SKM-1 (cell line): Measurements from ENCODE around the gene FAM78A.

Source experiments
- DNase-seq: peaks from one replicate; lab custom pipeline; 2025; ENCODE audit not compliant: unreplicated experiment; lab: John Stamatoyannopoulos, UW

The FAM78A gene

GRCh38 chr9:131303381-131304321, 27.3 kb upstream of the FAM78A start:
- DNase-seq: no peak

- no peak for DNase-seq
These were observed 26.1 kb upstream of the FAM78A start for GRCh38 chr9:131302244-131303075.

- DNase-seq: no peak
These were observed 24.1 kb upstream of the FAM78A start for GRCh38 chr9:131300444-131300843.

GRCh38 chr9:131299961-131300347, 23.6 kb upstream of the FAM78A start:
- no peak for DNase-seq

GRCh38 chr9:131299346-131299960, 23.1 kb upstream of the FAM78A start:
- no peak for DNase-seq

DNA sequence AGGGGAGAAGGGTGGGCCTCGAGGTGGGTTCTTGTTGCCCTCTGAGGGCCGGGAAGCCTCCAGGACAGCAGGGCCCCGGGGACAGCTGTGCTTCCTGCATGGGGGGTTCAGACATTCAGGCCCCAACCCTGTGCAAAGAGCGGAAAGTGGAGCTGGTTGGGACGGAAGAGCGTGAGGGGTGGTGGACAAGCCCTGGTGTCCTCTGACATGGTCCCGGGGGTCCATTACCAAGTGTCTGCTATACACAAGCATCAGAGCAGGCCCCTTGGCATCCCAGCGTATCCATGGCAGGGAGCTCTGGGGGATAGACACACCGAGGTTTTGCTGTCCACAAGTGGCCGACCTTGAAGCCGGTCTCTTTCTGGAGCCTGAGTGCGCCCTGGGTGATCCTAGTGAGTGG, 22.5 kb upstream of the FAM78A start:
- no peak for DNase-seq

DNA sequence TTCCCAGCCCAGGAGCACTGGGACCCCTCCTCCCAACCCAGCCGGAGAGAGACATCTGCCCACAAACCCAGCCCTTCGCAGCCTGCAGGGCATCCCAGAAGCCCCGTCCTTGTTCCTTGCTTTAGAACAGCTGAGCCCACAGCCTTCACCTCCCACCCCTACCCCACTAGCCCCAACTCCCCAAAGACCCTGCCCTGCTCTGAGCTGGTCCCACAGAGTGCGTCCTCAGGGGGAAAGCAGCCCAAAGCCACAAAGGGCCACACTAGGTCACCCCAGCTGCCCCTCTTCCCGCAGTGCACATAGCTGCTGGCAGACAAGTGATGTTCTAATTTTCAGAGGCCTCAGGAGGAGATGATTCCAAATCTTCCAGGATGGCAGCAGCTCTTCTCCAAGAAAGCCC, 22.0 kb upstream of the FAM78A start:
- DNase-seq: no peak

GRCh38 chr9:131297903-131298302, 21.6 kb upstream of the FAM78A start:
- no peak for DNase-seq

- DNase-seq: no peak
These were observed 20.7 kb upstream of the FAM78A start for GRCh38 chr9:131296906-131297500.

DNA sequence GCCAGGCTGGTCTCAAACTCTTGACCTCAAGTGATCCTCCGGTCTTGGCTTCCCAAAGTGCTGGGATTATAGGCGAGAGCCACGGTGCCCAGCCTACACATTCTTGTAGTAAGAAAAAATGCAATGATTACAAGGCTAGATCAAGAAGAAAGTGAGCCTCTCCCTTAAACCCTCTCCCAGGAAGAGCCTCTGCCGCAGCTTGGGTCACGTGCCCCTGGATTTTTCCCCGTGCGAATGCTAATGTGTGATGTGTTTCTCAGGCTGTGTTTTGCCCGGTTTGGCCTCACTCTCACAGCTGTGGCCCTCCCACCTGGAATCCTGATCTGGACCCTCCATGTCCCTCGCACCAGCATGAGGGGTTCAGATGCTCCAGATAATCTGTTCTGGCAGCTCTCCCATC, 20.1 kb upstream of the FAM78A start:
- no peak for DNase-seq

- no peak for DNase-seq
These were observed 16.6 kb upstream of the FAM78A start for GRCh38 chr9:131292937-131293336.

- DNase-seq: no peak
These were observed 15.5 kb upstream of the FAM78A start for GRCh38 chr9:131291795-131292315.

DNA sequence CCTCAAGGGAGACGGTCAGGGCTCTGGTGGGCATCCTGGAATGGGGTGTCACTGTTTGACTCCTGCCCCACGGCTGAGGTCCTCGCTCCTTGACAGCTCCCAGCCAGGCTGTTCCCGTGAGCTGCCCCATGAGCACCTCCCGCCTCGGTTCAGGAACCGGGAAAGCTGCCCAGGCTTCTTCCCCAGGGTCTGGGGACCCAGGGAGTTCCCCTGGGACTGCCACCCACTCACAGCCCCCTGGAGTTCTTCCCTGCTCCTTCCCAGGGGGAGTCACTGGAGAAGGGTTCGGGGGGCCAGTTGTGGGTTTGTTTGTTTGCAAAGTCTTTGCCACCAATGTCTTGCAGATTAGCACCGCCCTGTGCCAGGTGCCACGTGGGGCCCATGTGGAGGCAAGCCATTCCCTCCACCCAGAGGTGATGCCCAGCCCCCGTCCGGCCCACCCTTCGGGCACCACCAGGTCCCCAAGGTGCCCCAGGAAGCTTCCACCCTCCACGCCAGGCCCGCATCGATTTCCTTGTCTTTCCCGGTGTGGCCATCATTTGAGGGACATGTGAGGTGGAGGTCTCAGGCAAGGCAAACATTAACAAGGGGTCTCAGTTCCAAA, 14.6 kb upstream of the FAM78A start:
- no peak for DNase-seq

GRCh38 chr9:131290036-131290766, 13.9 kb upstream of the FAM78A start:
- DNase-seq: no peak

DNA sequence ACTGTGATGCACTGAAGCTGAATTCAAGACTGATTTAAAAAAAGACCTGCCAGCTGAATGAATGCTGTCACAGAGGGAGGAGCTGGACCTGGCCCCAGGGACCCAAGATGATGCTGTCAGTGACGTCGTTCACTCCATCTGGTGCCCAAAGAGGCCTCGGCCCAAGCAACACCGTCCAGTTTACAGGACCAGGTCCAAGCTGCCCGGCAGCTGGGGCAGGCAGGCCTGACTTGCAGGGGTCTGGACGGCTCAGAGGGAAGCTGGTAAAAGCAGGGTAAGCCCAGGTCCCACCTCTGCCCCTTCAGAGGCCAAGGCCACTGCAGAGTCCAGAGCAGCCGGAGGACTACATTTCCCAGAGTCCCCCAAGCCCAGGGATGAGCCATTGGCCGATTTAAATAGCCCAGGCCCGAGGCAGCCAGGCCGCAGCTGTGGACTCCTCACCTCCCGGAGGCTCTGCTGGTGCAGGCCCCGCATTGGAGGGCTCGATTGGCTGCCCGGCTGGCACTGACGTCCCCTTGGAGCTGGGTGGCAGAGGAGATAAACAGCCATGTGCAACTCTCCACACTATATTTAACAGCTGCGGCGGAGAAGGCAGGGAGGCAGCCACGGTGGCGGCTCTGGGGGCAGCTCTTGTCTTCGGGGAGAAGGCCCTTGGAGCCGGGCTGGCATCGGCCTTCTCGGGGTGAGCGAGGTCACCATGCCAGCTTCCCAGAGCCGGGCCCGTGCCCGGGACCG, 13.2 kb upstream of the FAM78A start, which contains the start of gene PLPP7:
PLPP7 (plus strand) TSS at position 423 of the 735 bp plus-strand sequence; CDS start at position 698, 275 bp downstream.
- no peak for DNase-seq

- no peak for DNase-seq
These were observed 11.9 kb upstream of the FAM78A start for GRCh38 chr9:131288217-131288616.

- no peak for DNase-seq
These were observed 11.0 kb upstream of the FAM78A start for GRCh38 chr9:131287359-131287758.

DNA sequence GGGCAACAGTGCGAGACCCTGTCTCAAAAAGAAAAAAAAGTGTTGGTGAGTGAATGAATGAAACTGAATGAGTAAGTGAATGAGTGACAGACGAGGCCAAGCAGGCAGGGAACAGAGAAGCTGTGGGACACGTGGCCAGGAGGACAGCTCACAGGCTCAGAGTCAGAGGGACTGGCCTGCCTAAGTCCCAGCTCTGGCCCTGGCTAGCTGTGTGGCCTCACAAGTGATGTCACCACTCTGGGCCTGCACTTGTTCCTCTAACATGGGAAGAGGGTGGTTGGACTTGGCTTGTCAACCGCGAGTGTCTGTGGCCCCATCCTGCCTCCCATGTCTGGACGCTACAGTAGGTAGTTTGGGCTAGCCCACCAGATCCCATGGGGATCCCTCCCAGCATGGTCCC, 8.5 kb upstream of the FAM78A start:
- DNase-seq: no peak
